H1 (cell line): Measurements from ENCODE around the gene KANSL1. TPM values are rescaled to one million over a fixed set of nuclear protein-coding genes. Genes with fewer than 3 reads are reported as not detected.

Experiments
- CBX5 ChIP-seq: fragments of 300-800, 300-1000 bp; sonication (generic); IDR thresholded peaks from 2 replicates; pipeline ENCODE4 v1.7.1; 2016; ENCODE audit warnings: antibody characterized with exemption, low read length, low read depth
- CBX8 ChIP-seq: fragments of 300-800, 300-1000 bp; sonication (generic); IDR thresholded peaks from 2 replicates; pipeline ENCODE4 v1.7.1; 2016; ENCODE audit warnings: low read depth, low read length, borderline replicate concordance
- CHD2 ChIP-seq: IDR thresholded peaks from 2 replicates; pipeline ENCODE4 v1.6.1; 2012; ENCODE audit warnings: low read length, improper control_type of control experiment
- CTCF ChIP-seq, 3 experiments: IDR thresholded peaks; 1 replicate in 2 of 3; 2 replicates in 1 of 3; pipeline versions ENCODE4 v1.5.1 to v1.6.1; 2011; ENCODE audit warnings: low read length in 3 of 3, mild to moderate bottlenecking in 3 of 3, inconsistent platforms in 2 of 3, low read depth in 1 of 3, moderate library complexity in 1 of 3; ENCODE audit not compliant: insufficient read depth in 1 of 3; ENCODE audit errors: control extremely low read depth in 1 of 3
- RAD21 ChIP-seq, 2 experiments: IDR thresholded peaks in 1 of 2; conservative IDR thresholded peaks in 1 of 2; 2 replicates each; pipeline ENCODE4 v1.6.1; 2011; ENCODE audit warnings: low read depth in 2 of 2, low read length in 2 of 2, improper control_type of control experiment in 1 of 2, inconsistent platforms in 1 of 2, mild to moderate bottlenecking in 1 of 2, moderate library complexity in 1 of 2
- RBBP5 ChIP-seq: IDR thresholded peaks from 2 replicates; pipeline ENCODE4 v1.7.1; 2012; ENCODE audit warnings: low read depth, mild to moderate bottlenecking, inconsistent platforms, low read length, moderate library complexity, borderline replicate concordance
- TCF12 ChIP-seq: IDR thresholded peaks from 2 replicates; pipeline ENCODE4 v1.6.1; 2011; ENCODE audit warnings: low read depth, mild to moderate bottlenecking, low read length
- USF2 ChIP-seq: IDR thresholded peaks from 2 replicates; pipeline ENCODE4 v1.6.1; 2011; ENCODE audit warnings: low read length, improper control_type of control experiment
- polyA plus RNA-seq, 7 experiments: library from polyadenylated mRNA; depleted of rRNA in 3 of 7; stranded (reverse) in 5 of 7; unstranded in 2 of 7; fragments of >200 nt in 5 of 7; fragments of 200-250 nt in 2 of 7; gene quantifications; 1 replicate in 5 of 7; 2 replicates in 1 of 7; 4 replicates in 1 of 7; pipeline versions ENCODE4 v1.2.1 to v1.2.3, GENCODE V29; 2011 to 2013; ENCODE audit warnings: missing spikeins in 2 of 7, mixed read lengths in 2 of 7
- total RNA-seq: library from RNA; stranded (reverse); fragmentation: NEBNext Ultra II Directional; extraction: Animal tissue kit (Norgen Biotek cat#: 25700); gene quantifications from 2 replicates; pipeline ENCODE4 v1.2.1, GENCODE V29; 2021

The KANSL1 gene
- total and polyA plus RNA-seq, 2 of the 8 experiments (the other 6 are each of a cell fraction or from before 2014, with no cell fraction given) = 34.0 to 128 TPM

- TF ChIP-seq USF2 = no peak
- no peak for TF ChIP-seq RBBP5
- no peak for TF ChIP-seq CHD2
- TF ChIP-seq CTCF (IDR thresholded peaks at IDR 0.05; ENCODE audit: control extremely low read depth in 1 of 3, insufficient read depth in 1 of 3, low read depth in 1 of 3, low read length in 3 of 3) = peak; percentile 69 to 91 (median 90)
- peak; percentile 92 for TF ChIP-seq RAD21 (IDR thresholded peaks at IDR 0.05 in 1 of 2, conservative IDR thresholded peaks at IDR 0.05 in 1 of 2; ENCODE audit: low read depth in 2 of 2, low read length in 2 of 2)
- TF ChIP-seq CBX8 = no peak
- TF ChIP-seq CBX5 = no peak
- no peak for TF ChIP-seq TCF12
These were observed 190.8 kb downstream of the KANSL1 start (continued) for GRCh38 chr17:46002311-46002972.
